ENCODE results near the gene ATP5F1B. TPM values are rescaled to one million over a fixed set of nuclear protein-coding genes. Genes with fewer than 3 reads are reported as not detected.

Gene ATP5F1B
- total and polyA plus RNA-seq, 9 of the 15 experiments (the other 6 are each of a cell fraction or from before 2014, with no cell fraction given): 908 to 3,125 (median 1,482) TPM

DNA sequence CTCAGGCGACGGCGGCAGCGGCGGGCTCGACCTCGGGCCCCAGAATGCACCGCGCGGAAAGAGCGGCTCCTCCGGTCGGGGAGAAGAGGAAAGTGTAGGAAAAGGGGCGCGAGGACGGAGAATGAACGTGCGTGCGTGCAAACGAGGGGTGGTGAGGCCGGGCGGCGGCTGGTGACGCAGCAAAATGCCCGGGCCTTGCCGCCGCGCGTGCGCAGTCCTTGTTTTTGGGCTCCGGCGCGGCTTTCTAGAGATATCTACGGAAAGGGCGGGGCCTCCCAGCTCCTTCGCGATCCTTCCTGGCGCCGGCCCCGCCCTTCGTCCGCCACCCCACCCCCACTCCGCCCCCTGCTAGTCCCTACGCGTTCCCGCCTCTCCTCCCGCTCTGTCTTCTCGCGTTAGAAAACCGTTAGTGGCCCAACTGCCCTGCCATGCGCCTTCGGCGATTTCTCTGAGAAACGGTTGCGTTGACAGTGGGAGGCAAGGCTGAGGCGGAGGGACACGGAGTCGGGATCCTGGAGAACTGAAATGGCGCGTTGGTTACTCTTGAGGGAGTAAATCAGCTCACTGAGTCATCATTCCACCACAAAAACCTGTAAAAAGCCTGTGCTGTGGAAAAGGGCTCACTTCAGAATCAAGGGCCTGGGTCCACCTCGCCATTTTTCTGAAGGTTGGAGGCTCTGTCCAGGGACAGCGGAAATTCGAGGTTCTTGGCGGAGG, 42.5 kb upstream of the ATP5F1B start, which contains the start of gene PTGES3 (continued):
- TF ChIP-seq ZNF347 (CRISPR knock-in tag; IDR thresholded peaks at IDR 0.05; ENCODE audit: low read depth) (no peak), SMAD4 (CRISPR knock-in tag; conservative IDR thresholded peaks at IDR 0.05) (peak; percentile 22; the same call in 1 of the 2 replicates), SMC3 (conservative IDR thresholded peaks at IDR 0.05; ENCODE audit: insufficient read depth, low read depth, low read length) (no peak), GATAD2B (IDR thresholded peaks at IDR 0.05; ENCODE audit: borderline replicate concordance) (peak; percentile 55; the same call in 1 of the 2 replicates), SMARCE1 (IDR thresholded peaks at IDR 0.05) (no peak), SRSF1 (IDR thresholded peaks at IDR 0.05; ENCODE audit: low read depth, low read length) (no peak), RBM22 (IDR thresholded peaks at IDR 0.05; ENCODE audit: low read depth, low read length, poor library complexity, severe bottlenecking) (no peak), ATF1 (CRISPR knock-in tag; IDR thresholded peaks at IDR 0.05) (peak; percentile 66), ATF1 (tag; IDR thresholded peaks at IDR 0.05) (peak; percentile 90), TEAD2 (tag; IDR thresholded peaks at IDR 0.05) (no peak), ZNF561 (CRISPR knock-in tag; conservative IDR thresholded peaks at IDR 0.05) (0 out of 2 replicates have a peak, but pooled peaks have one; percentile 12), JUN (IDR thresholded peaks at IDR 0.05; ENCODE audit: borderline replicate concordance, low read depth, low read length) (peak; percentile 32; the same call in 1 of the 2 replicates), JUN (CRISPR knock-in tag; IDR thresholded peaks at IDR 0.05; ENCODE audit: borderline replicate concordance) (no peak; the same call in 1 of the 2 replicates), ZZZ3 (IDR thresholded peaks at IDR 0.05) (peak; percentile 58; the same call in 1 of the 2 replicates), NCOA4 (IDR thresholded peaks at IDR 0.05; ENCODE audit: partially characterized antibody) (no peak), GABPB2 (CRISPR knock-in tag; conservative IDR thresholded peaks at IDR 0.05) (no peak), ZNF431 (CRISPR knock-in tag; IDR thresholded peaks at IDR 0.05) (peak; percentile 52; the same call in 1 of the 2 replicates), NONO (IDR thresholded peaks at IDR 0.05; ENCODE audit: low read depth in 2 of 2, low read length in 1 of 2) (no peak; a peak in 1 of 4 replicates), RBM15 (IDR thresholded peaks at IDR 0.05; ENCODE audit: insufficient read depth, low read length) (no peak), NFATC3 (IDR thresholded peaks at IDR 0.05) (no peak; the same call in 1 of the 2 replicates), ZNF41 (CRISPR knock-in tag; conservative IDR thresholded peaks at IDR 0.05) (no peak), NFRKB (IDR thresholded peaks at IDR 0.05; ENCODE audit: low read depth) (peak; percentile 98)
- TF ChIP-seq, protein P1, sequence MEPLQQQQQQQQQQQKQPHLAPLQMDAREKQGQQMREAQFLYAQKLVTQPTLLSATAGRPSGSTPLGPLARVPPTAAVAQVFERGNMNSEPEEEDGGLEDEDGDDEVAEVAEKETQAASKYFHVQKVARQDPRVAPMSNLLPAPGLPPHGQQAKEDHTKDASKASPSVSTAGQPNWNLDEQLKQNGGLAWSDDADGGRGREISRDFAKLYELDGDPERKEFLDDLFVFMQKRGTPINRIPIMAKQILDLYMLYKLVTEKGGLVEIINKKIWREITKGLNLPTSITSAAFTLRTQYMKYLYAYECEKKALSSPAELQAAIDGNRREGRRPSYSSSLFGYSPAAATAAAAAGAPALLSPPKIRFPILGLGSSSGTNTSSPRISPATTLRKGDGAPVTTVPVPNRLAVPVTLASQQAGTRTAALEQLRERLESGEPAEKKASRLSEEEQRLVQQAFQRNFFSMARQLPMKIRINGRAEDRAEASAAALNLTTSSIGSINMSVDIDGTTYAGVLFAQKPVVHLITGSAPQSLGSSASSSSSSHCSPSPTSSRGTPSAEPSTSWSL (CRISPR knock-in tag; IDR thresholded peaks at IDR 0.05; ENCODE audit: borderline replicate concordance): no peak
- TF ChIP-seq, protein P2, sequence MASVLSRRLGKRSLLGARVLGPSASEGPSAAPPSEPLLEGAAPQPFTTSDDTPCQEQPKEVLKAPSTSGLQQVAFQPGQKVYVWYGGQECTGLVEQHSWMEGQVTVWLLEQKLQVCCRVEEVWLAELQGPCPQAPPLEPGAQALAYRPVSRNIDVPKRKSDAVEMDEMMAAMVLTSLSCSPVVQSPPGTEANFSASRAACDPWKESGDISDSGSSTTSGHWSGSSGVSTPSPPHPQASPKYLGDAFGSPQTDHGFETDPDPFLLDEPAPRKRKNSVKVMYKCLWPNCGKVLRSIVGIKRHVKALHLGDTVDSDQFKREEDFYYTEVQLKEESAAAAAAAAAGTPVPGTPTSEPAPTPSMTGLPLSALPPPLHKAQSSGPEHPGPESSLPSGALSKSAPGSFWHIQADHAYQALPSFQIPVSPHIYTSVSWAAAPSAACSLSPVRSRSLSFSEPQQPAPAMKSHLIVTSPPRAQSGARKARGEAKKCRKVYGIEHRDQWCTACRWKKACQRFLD (CRISPR knock-in tag; IDR thresholded peaks at IDR 0.05): no peak
- TF ChIP-seq, protein P3, sequence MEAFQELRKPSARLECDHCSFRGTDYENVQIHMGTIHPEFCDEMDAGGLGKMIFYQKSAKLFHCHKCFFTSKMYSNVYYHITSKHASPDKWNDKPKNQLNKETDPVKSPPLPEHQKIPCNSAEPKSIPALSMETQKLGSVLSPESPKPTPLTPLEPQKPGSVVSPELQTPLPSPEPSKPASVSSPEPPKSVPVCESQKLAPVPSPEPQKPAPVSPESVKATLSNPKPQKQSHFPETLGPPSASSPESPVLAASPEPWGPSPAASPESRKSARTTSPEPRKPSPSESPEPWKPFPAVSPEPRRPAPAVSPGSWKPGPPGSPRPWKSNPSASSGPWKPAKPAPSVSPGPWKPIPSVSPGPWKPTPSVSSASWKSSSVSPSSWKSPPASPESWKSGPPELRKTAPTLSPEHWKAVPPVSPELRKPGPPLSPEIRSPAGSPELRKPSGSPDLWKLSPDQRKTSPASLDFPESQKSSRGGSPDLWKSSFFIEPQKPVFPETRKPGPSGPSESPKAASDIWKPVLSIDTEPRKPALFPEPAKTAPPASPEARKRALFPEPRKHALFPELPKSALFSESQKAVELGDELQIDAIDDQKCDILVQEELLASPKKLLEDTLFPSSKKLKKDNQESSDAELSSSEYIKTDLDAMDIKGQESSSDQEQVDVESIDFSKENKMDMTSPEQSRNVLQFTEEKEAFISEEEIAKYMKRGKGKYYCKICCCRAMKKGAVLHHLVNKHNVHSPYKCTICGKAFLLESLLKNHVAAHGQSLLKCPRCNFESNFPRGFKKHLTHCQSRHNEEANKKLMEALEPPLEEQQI (IDR thresholded peaks at IDR 0.05): peak; percentile 82
